TTC549 (cell line): ENCODE data around the gene RGS11.
"Not testable (repeated sequence)": the region's sequence is repeated elsewhere in the genome, so short reads cannot be mapped to it uniquely, and the experiment has no call there.

Experiments used
- FAIRE-seq: peaks from 2 replicates; lab custom pipeline; 2012; peaks lifted over from hg19 to GRCh38; lab: Jason Lieb, UNC

RGS11 gene

GRCh38 chr16:262121-262745, 13.5 kb downstream of the RGS11 start:
- FAIRE-seq: no peak

GRCh38 chr16:261031-261691, 14.6 kb downstream of the RGS11 start:
- no peak for FAIRE-seq

- FAIRE-seq: no peak
Observed at GRCh38 chr16:260326-260725, 15.4 kb downstream of the RGS11 start.

GRCh38 chr16:259814-260253, 15.9 kb downstream of the RGS11 start:
- no peak for FAIRE-seq

GRCh38 chr16:259226-259625, 16.5 kb downstream of the RGS11 start:
- FAIRE-seq: no peak

- not testable (repeated sequence) for FAIRE-seq
Observed at GRCh38 chr16:258091-258490, 17.7 kb downstream of the RGS11 start.

GRCh38 chr16:255183-255582, 20.6 kb downstream of the RGS11 start:
- FAIRE-seq: no peak

- FAIRE-seq: no peak
Observed at GRCh38 chr16:254461-254860, 21.3 kb downstream of the RGS11 start.

- FAIRE-seq: no peak
Observed at GRCh38 chr16:253833-254232, 21.9 kb downstream of the RGS11 start.

- FAIRE-seq: no peak
Observed at GRCh38 chr16:252366-253337, 23.1 kb downstream of the RGS11 start.

GRCh38 chr16:249431-249830, 26.3 kb downstream of the RGS11 start:
- FAIRE-seq: no peak

- no peak for FAIRE-seq
Observed at GRCh38 chr16:247027-247426, 28.7 kb downstream of the RGS11 start.

- FAIRE-seq: no peak
Observed at GRCh38 chr16:245105-245504, 30.6 kb downstream of the RGS11 start.

- no peak for FAIRE-seq
Observed at GRCh38 chr16:243348-243747, 32.4 kb downstream of the RGS11 start.

- FAIRE-seq: no peak
Observed at GRCh38 chr16:242281-242680, 33.5 kb downstream of the RGS11 start.

GRCh38 chr16:240559-240958, 35.2 kb downstream of the RGS11 start:
- no peak for FAIRE-seq

- FAIRE-seq: no peak
Observed at GRCh38 chr16:239948-240277, 35.8 kb downstream of the RGS11 start.

GRCh38 chr16:234468-235305, 41.1 kb downstream of the RGS11 start, which contains the start of gene FAM234A:
Gene FAM234A, plus strand, starts transcription at chr16:234821. Its CDS starts 19,593 bp downstream, at chr16:254414.
- FAIRE-seq: no peak

- FAIRE-seq: no peak
Observed at GRCh38 chr16:230949-231348, 44.8 kb downstream of the RGS11 start.

GRCh38 chr16:230351-230750, 45.4 kb downstream of the RGS11 start:
- FAIRE-seq: not testable (repeated sequence)

GRCh38 chr16:229731-230281, 45.9 kb downstream of the RGS11 start:
- no peak for FAIRE-seq
